ENCODE results near the gene MPG. TPM values are rescaled to one million over a fixed set of nuclear protein-coding genes. Genes with fewer than 3 reads are reported as not detected.
A peak's percentile ranks its signal among the peaks of the same experiment; 100 is the strongest.
"Not testable (repeated sequence)": the region's sequence is repeated elsewhere in the genome, so short reads cannot be mapped to it uniquely, and the experiment has no call there.

Gene MPG
- total RNA-seq, result 10 to 100 TPM; 19.2 to 28.3 (median 24.4) TPM
- polyA plus RNA-seq, result 10 to 100 TPM; 48.4 to 62.5 TPM

GRCh38 chr16:77807-78443 lies at the start of gene MPG:
MPG (plus strand) TSS chr16:78225; CDS start chr16:78310, 85 bp downstream.
- ATAC-seq (peak; percentile 80 to 89 (median 86)), DNase-seq (peak; percentile 79 to 95 (median 86)), FAIRE-seq (no peak)
- Histone ChIP-seq H3K4me1 (peaks cover 12 to 18% (median 18%) of the 10 kb centered on the region in 3 donors), H3K36me3 (no peaks in the 10 kb centered on the region), H3K9me3 (no peaks in the 10 kb centered on the region), H3K27me3 (no peaks in the 10 kb centered on the region), H3K27ac (peak within 1 kb of the TSS; percentile 22 to 81 (median 78)), H3K4me3 (peak within 1 kb of the TSS; percentile 69 to 90 (median 86))
- no peak for TF ChIP-seq CTCF (IDR thresholded peaks at IDR 0.05)
- WGBS, 2 donors, result 0 to 1% methylated on average over 54 to 83 of the region's 83 CpGs
- intact Hi-C loops (cut with DNase I), result no loop called here

- H3K4me1 ChIP-seq; H3K4me3 ChIP-seq; H3K27ac ChIP-seq; ATAC-seq; DNase-seq; H3K27me3 ChIP-seq; FAIRE-seq; H3K36me3 ChIP-seq; intact Hi-C loops (cut with DNase I); H3K9me3 ChIP-seq: not testable (repeated sequence)
- 41% methylated on average over 4 to 5 of the region's 7 CpGs for WGBS, 2 donors
Observed at GRCh38 chr16:30627-31026, 47.4 kb upstream of the MPG start.

GRCh38 chr16:33154-33876 lies 44.7 kb upstream of the MPG start:
- FAIRE-seq; DNase-seq; intact Hi-C loops (cut with DNase I): not testable (repeated sequence)

GRCh38 chr16:33877-34647 lies 44.0 kb upstream of the MPG start:
- FAIRE-seq (no peak), DNase-seq (no peak), ATAC-seq (no peak)
- no peak for TF ChIP-seq CTCF (IDR thresholded peaks at IDR 0.05)
- 78 to 81% methylated on average over 21 of the region's 21 CpGs for WGBS, 2 donors
- intact Hi-C loops (cut with DNase I), result no loop called here
- H3K4me3 ChIP-seq, result no peak overlapping the region
- no peaks in the 10 kb centered on the region for H3K27me3 ChIP-seq
- H3K9me3 ChIP-seq, result no peaks in the 10 kb centered on the region
- no peaks in the 10 kb centered on the region for H3K4me1 ChIP-seq
- H3K27ac ChIP-seq, result no peak overlapping the region
- no peaks in the 10 kb centered on the region for H3K36me3 ChIP-seq

More at GRCh38 chr16:33154-33876, 44.7 kb upstream of the MPG start:
- WGBS, 2 donors, result 76 to 83% methylated on average over 4 of the region's 8 CpGs
- H3K9me3 ChIP-seq, H3K27me3 ChIP-seq, H3K4me1 ChIP-seq, H3K36me3 ChIP-seq, H3K27ac ChIP-seq, ATAC-seq, H3K4me3 ChIP-seq: not testable (repeated sequence)

- H3K27ac ChIP-seq, result no peak overlapping the region
- WGBS, 2 donors, result 66 to 67% methylated on average over 6 of the region's 6 CpGs
- H3K9me3 ChIP-seq, result no peaks in the 10 kb centered on the region
- no peaks in the 10 kb centered on the region for H3K4me1 ChIP-seq
- no peaks in the 10 kb centered on the region for H3K36me3 ChIP-seq
- no peak for DNase-seq
- no peak for TF ChIP-seq CTCF (IDR thresholded peaks at IDR 0.05)
- no peak for ATAC-seq
- no peak overlapping the region for H3K4me3 ChIP-seq
- H3K27me3 ChIP-seq, result no peaks in the 10 kb centered on the region
- no peak for FAIRE-seq
- intact Hi-C loops (cut with DNase I), result no loop called here
Observed at GRCh38 chr16:34648-34987, 43.4 kb upstream of the MPG start.

Measured in pancreas (tissue), 10 donors.